ENCODE results near the gene FAM9B.

- TF ChIP-seq CTCF (conservative IDR thresholded peaks at IDR 0.05; ENCODE audit: low read depth, low read length) (no peak), EZH2 (IDR thresholded peaks at IDR 0.05; ENCODE audit: borderline replicate concordance, low read depth, low read length, poor library complexity, severe bottlenecking) (no peak)
Measured at GRCh38 chrX:9033179-9033578, 748 bp downstream of the FAM9B start.

All from A673 (cell line).